HepG2 (cell line): ENCODE data around the gene PRAMEF12. TPM values are rescaled to one million over a fixed set of nuclear protein-coding genes. Genes with fewer than 3 reads are reported as not detected.
"Not testable (repeated sequence)": the region's sequence is repeated elsewhere in the genome, so short reads cannot be mapped to it uniquely, and the experiment has no call there.

Experiments
- ATAC-seq: fragments of 200-7000 bp; cut with Tn5 transposase; 3 replicates; pipeline ENCODE4 v1.9.1; 2020; ENCODE audit warnings: mild to moderate bottlenecking, moderate library complexity
- BruUV-seq: library from RNA; stranded (reverse); fragments of 400-500 nt; replicated peaks from 2 replicates; lab custom pipeline; 2021; lab: Mats Ljungman, UMichigan
- CTCF ChIA-PET: fragments of 300-600 bp; formaldehyde crosslinking; extraction: SDS; loops from one replicate; lab custom pipeline; 2021; ENCODE audit warnings: low total read pairs, inconsistent platforms, low intra/inter-chr PET ratio; lab: Yijun Ruan, JAX
- POLR2A ChIA-PET: fragments of 350-600 bp; sonication (Branson Sonifier 250); formaldehyde crosslinking; loops from one replicate; lab custom pipeline; 2020; ENCODE audit warnings: antibody characterized with exemption, inconsistent platforms; lab: Yijun Ruan, JAX
- DNase-seq: peaks from one replicate; pipeline ENCODE4 v3.0.0-alpha.2; 2015; ENCODE audit warnings: low spot score
- FAIRE-seq: peaks from 3 replicates; lab custom pipeline; 2011; peaks lifted over from hg19 to GRCh38; lab: Jason Lieb, UNC
- H2AFZ ChIP-seq: one replicate; pipeline ENCODE4 v1.6.1; 2011; ENCODE audit warnings: low read length, inconsistent platforms
- H3K27ac ChIP-seq: fragments of 300-600 bp; 3 replicates; pipeline ENCODE4 v1.8.0; 2011; ENCODE audit warnings: mixed run types, mild to moderate bottlenecking, mixed read lengths, low read length, inconsistent platforms; ENCODE audit not compliant: insufficient read depth; ENCODE audit errors: extremely low read length
- H3K27me3 ChIP-seq, 2 experiments: fragments of 200-600 bp in 1 of 2; 2 replicates in 1 of 2; 3 replicates in 1 of 2; pipeline versions ENCODE4 v1.6.0 to v1.8.0; 2011; ENCODE audit warnings: low read length in 2 of 2, mild to moderate bottlenecking in 2 of 2, moderate library complexity in 2 of 2, inconsistent platforms in 1 of 2; ENCODE audit not compliant: insufficient read depth in 2 of 2, control insufficient read depth in 1 of 2
- H3K36me3 ChIP-seq, 2 experiments: fragments of 200-600 bp in 1 of 2; replicated peaks in 1 of 2; 2 replicates in 1 of 2; 3 replicates in 1 of 2; pipeline versions ENCODE4 v1.5.1 to v1.8.0; 2011; ENCODE audit warnings: low read length in 2 of 2, inconsistent platforms in 1 of 2; ENCODE audit not compliant: insufficient read depth in 2 of 2, control insufficient read depth in 1 of 2
- H3K4me1 ChIP-seq: 2 replicates; pipeline ENCODE4 v1.5.1; 2012; ENCODE audit warnings: low read length, inconsistent platforms; ENCODE audit not compliant: insufficient read depth
- H3K4me2 ChIP-seq: 2 replicates; pipeline ENCODE4 v1.6.0; 2011; ENCODE audit warnings: low read depth, low read length, inconsistent platforms
- H3K4me3 ChIP-seq, 3 experiments: fragments of 200-600 bp in 1 of 3; sonication (generic), shearing (Covaris generic) in 1 of 3; replicated peaks in 1 of 3; 2 replicates each; pipeline ENCODE4 v1.5.1; 2011 to 2016; ENCODE audit warnings: low read length in 3 of 3, inconsistent platforms in 2 of 3, low read depth in 2 of 3, mild to moderate bottlenecking in 2 of 3, control low read depth in 1 of 3, mixed read lengths in 1 of 3; ENCODE audit not compliant: insufficient read depth in 1 of 3
- H3K79me2 ChIP-seq: one replicate; pipeline ENCODE4 v1.6.1; 2011; ENCODE audit warnings: low read length, inconsistent platforms; ENCODE audit not compliant: insufficient read depth
- H3K9ac ChIP-seq: 2 replicates; pipeline ENCODE4 v1.6.0; 2011; ENCODE audit warnings: mild to moderate bottlenecking, low read depth, low read length, inconsistent platforms; ENCODE audit not compliant: insufficient read depth
- H3K9me3 ChIP-seq: 2 replicates; pipeline ENCODE4 v1.5.1; 2012; ENCODE audit warnings: mild to moderate bottlenecking, low read length
- H4K20me1 ChIP-seq: 2 replicates; pipeline ENCODE4 v1.6.0; 2011; ENCODE audit warnings: inconsistent platforms, mild to moderate bottlenecking, low read length, moderate library complexity; ENCODE audit not compliant: insufficient read depth
- CBX5 ChIP-seq: sonication (generic); formaldehyde crosslinking; IDR thresholded peaks from 2 replicates; pipeline ENCODE4 v1.4.0; 2020; ENCODE audit warnings: missing genetic modification reagents, borderline replicate concordance
- MIXL1 ChIP-seq: IDR thresholded peaks from 2 replicates; pipeline ENCODE4 v1.6.1; 2016
- MXI1 ChIP-seq: IDR thresholded peaks from 3 replicates; pipeline ENCODE4 v1.6.1; 2012; ENCODE audit warnings: low read depth, low read length, inconsistent platforms, borderline replicate concordance
- PAF1 ChIP-seq: IDR thresholded peaks from 2 replicates; pipeline ENCODE4 v1.6.1; 2016; ENCODE audit warnings: missing genetic modification reagents, missing compliant biosample characterization
- PCBP2 ChIP-seq: fragments of 200-400 bp; formaldehyde crosslinking; optimal IDR thresholded peaks from 2 replicates; pipeline ENCODE3; 2018; ENCODE audit warnings: low read length, low read depth; ENCODE audit not compliant: poor library complexity, severe bottlenecking
- RORA ChIP-seq: sonication (generic); formaldehyde crosslinking; IDR thresholded peaks from 2 replicates; pipeline ENCODE4 v1.5.0; 2020; ENCODE audit warnings: mild to moderate bottlenecking, missing genetic modification reagents, moderate library complexity
- TFDP2 ChIP-seq: sonication (generic); formaldehyde crosslinking; IDR thresholded peaks from 2 replicates; pipeline ENCODE4 v1.4.0; 2020; ENCODE audit warnings: missing genetic modification reagents
- ZNF18 ChIP-seq: sonication (generic); formaldehyde crosslinking; IDR thresholded peaks from 2 replicates; pipeline ENCODE4 v1.8.0; 2022; ENCODE audit warnings: mild to moderate bottlenecking, missing genetic modification reagents; ENCODE audit not compliant: insufficient replicate concordance
- ZNF225 ChIP-seq: sonication (generic); formaldehyde crosslinking; IDR thresholded peaks from 2 replicates; pipeline ENCODE4 v1.4.0; 2020; ENCODE audit warnings: mild to moderate bottlenecking, missing genetic modification reagents
- ZNF557 ChIP-seq: sonication (generic); formaldehyde crosslinking; IDR thresholded peaks from 2 replicates; pipeline ENCODE4 v1.4.0; 2020; ENCODE audit warnings: missing genetic modification reagents
- ZNF784 ChIP-seq: sonication (generic); formaldehyde crosslinking; IDR thresholded peaks from 2 replicates; pipeline ENCODE4 v1.5.1; 2020; ENCODE audit warnings: missing genetic modification reagents, mild to moderate bottlenecking, borderline replicate concordance
- WGBS: methylation state at CpG from one replicate; pipeline ENCODE4 v1.1.6; 2017; ENCODE audit warnings: low lambda C conversion rate; 5-methylcytosine and 5-hydroxymethylcytosine counted together
- in situ Hi-C: cut with HindIII; loops from 2 replicates; pipeline ENCODE4 v1.10.0; 2017; ENCODE audit warnings: low pct_unique_long_range_greater_than_20kb; ENCODE audit not compliant: extremely low pct_ligation_motif_present
- intact Hi-C: fragments of 100-400 bp; cut with micrococcal nuclease; formaldehyde crosslinking; loops from one replicate; pipeline ENCODE4 v1.10.0; 2022; ENCODE audit not compliant: unreplicated experiment
- polyA plus RNA-seq, 8 experiments: library from polyadenylated mRNA; depleted of rRNA in 3 of 8; stranded (reverse) in 7 of 8; unstranded in 1 of 8; fragments of >200 nt; fragmentation: Illumina TruSeq in 4 of 8; extraction: Trizol in 4 of 8; gene quantifications; 2 replicates each; pipeline versions ENCODE4 v1.2.1 to v1.2.3, GENCODE V29; 2011 to 2016; ENCODE audit warnings: low read depth in 4 of 8, missing spikeins in 1 of 8, mixed read lengths in 1 of 8; ENCODE audit not compliant: insufficient read depth in 1 of 8
- total RNA-seq, 5 experiments: library from RNA; depleted of rRNA; stranded (reverse); fragments of >200 nt; fragmentation: Illumina TruSeq; extraction: Trizol; gene quantifications; 2 replicates each; pipeline ENCODE4 v1.2.3, GENCODE V29; 2016; ENCODE audit warnings: low read depth in 1 of 5

PRAMEF12 gene
- total and polyA plus RNA-seq, 2 of the 13 experiments (the other 11 are each of a cell fraction or from before 2014, with no cell fraction given), result not detected

- TF ChIP-seq PCBP2, result no peak
- TF ChIP-seq MXI1, result no peak
- TF ChIP-seq CBX5 (CRISPR knock-in tag), result no peak
- TF ChIP-seq ZNF557 (CRISPR knock-in tag), result no peak
- TF ChIP-seq ZNF225, result no peak
- TF ChIP-seq MIXL1, result no peak
- TF ChIP-seq RORA (CRISPR knock-in tag), result no peak
- no peak for TF ChIP-seq PAF1
Observed at GRCh38 chr1:12730156-12730555, 43.4 kb upstream of the PRAMEF12 start (continued).

DNA sequence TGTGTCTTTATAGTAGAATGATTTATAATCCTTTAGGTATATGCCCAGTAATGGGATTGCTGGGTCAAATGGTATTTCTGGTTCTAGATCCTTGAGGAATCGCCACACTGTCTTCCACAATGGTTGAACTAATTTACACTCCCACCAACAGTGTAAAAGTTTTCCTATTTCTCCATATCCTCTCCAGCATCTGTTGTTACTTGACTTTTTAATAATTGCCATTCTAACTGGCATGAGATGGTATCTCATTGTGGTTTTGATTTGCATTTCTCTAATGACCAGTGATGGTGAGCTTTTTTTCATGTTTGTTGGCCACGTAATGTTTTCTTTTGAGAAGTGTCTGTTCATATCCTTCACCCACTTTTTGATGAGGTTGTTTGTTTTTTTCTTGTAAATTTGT is 42.5 kb upstream of the PRAMEF12 start:
- DNase-seq, H2AFZ ChIP-seq, H3K9me3 ChIP-seq, POLR2A ChIA-PET, CTCF ChIA-PET, H4K20me1 ChIP-seq, H3K9ac ChIP-seq, H3K27ac ChIP-seq, BruUV-seq, H3K4me3 ChIP-seq, FAIRE-seq, H3K4me1 ChIP-seq, in situ Hi-C loops, H3K79me2 ChIP-seq, H3K36me3 ChIP-seq, H3K27me3 ChIP-seq, H3K4me2 ChIP-seq, intact Hi-C loops, ATAC-seq: not testable (repeated sequence)
- 0% methylated on average over 2 of the region's 2 CpGs for WGBS

DNA sequence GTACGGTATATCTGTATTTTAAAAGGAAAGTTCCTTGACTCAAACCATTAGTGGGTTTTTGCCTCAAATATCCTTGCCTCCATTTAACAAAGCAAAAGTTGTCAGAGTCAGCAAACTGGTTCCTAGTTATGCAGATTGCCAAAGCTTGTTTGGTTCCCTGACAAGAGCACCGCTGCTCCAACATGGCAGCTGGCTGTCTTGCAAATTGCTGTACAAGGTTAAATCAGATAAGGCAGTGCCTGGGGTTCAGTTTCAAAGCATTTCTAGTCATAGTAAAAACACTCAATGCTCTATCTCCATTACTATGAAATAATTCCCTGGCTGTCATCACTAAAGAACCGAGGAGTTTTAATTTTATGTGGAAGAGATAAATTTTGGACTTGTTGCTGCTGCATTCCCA is 38.9 kb upstream of the PRAMEF12 start:
- CTCF ChIA-PET, result no interaction called here
- no peak for FAIRE-seq

More for the DNA sequence above, 38.9 kb upstream of the PRAMEF12 start:
- no peaks in the 10 kb centered on the region for H3K27me3 ChIP-seq
- H3K9me3 ChIP-seq, result no peaks in the 10 kb centered on the region
- TF ChIP-seq ZNF784 (no peak), TFDP2 (CRISPR knock-in tag) (no peak), ZNF18 (CRISPR knock-in tag) (no peak)
- POLR2A ChIA-PET, result no interaction called here
- H4K20me1 ChIP-seq, result no peaks in the 10 kb centered on the region
- no peaks in the 10 kb centered on the region for H3K4me1 ChIP-seq
- no peak overlapping the region for H3K27ac ChIP-seq
- no peak overlapping the region for H3K4me2 ChIP-seq
- no peaks in the 10 kb centered on the region for H3K79me2 ChIP-seq
- no peaks in the 10 kb centered on the region for H3K36me3 ChIP-seq
- in situ Hi-C loops (no loop called here), intact Hi-C loops (no loop called here)
- no peak overlapping the region for H3K9ac ChIP-seq
- ATAC-seq (no peak), DNase-seq (no peak)
- 2% methylated on average over 3 of the region's 3 CpGs for WGBS
- BruUV-seq, result no TSS peak
- H3K4me3 ChIP-seq, result no peak overlapping the region
- H2AFZ ChIP-seq, result no peak overlapping the region
